ENCODE data around the gene TEX30. TPM values are rescaled to one million over a fixed set of nuclear protein-coding genes. Genes with fewer than 3 reads are reported as not detected.
A peak's percentile ranks its signal among the peaks of the same experiment; 100 is the strongest.

TEX30 gene
- total RNA-seq, 1 donor from 2014 or later = 10.1 TPM

DNA sequence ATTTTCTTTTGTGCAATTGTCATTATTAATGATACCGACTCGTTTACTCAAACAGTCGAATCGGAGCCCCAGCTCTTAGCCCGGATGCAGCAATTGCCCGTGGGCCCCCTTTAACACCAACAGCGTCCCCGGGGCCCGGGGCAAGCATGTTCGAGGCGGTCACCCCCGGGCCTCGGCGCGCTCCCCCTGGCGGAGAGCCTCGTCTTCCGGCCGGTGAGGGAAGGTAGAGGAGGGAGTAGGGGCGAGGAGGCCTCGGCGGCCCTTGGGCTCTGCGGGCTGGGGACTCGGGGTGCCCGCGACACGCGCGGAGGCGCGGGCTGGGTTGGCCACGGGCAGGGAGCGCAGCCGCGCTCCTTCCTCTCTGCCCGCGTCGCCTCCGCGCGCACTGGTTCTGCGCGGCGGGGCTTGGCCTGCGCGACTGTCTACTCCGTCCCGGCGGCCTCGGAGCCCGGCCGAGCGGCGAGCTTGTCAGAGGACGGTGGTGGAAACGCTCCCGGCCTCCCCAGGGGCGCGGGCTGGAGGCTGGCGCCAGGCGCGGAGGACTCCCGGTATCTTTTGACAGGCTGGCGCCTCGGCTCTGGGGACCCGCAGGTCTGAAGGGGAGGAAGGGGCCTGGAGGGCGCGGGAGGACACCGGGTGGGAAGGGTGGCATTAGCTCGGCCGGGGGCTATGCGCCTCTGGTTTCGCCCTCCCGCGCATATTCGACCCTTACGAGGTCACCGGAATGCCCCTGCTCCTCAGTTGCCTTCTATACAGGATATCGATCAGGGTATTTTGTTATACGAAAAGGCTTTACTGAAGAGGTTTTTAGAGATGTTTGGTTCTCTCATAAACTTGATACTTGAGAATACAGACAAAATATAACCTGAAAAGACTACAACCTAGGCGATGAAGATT, 26.8 kb upstream of the TEX30 start:
- H3K4me1 ChIP-seq = peaks cover 6% of the 10 kb centered on the region
- intact Hi-C loops (cut with DNase I) = no loop called here
- peak overlapping the region; percentile 65 to 80 for H3K4me3 ChIP-seq
- DNase-seq (ENCODE audit: extremely low spot score in 2 of 2) = no peak
- no peaks in the 10 kb centered on the region for H3K27me3 ChIP-seq
- H3K36me3 ChIP-seq = no peaks in the 10 kb centered on the region
- H3K27ac ChIP-seq = peak overlapping the region; percentile 78
- TF ChIP-seq, protein P1, sequence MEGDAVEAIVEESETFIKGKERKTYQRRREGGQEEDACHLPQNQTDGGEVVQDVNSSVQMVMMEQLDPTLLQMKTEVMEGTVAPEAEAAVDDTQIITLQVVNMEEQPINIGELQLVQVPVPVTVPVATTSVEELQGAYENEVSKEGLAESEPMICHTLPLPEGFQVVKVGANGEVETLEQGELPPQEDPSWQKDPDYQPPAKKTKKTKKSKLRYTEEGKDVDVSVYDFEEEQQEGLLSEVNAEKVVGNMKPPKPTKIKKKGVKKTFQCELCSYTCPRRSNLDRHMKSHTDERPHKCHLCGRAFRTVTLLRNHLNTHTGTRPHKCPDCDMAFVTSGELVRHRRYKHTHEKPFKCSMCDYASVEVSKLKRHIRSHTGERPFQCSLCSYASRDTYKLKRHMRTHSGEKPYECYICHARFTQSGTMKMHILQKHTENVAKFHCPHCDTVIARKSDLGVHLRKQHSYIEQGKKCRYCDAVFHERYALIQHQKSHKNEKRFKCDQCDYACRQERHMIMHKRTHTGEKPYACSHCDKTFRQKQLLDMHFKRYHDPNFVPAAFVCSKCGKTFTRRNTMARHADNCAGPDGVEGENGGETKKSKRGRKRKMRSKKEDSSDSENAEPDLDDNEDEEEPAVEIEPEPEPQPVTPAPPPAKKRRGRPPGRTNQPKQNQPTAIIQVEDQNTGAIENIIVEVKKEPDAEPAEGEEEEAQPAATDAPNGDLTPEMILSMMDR (IDR thresholded peaks at IDR 0.05) = peak in 2 of 3 experiments; percentile 42 to 52
- TF ChIP-seq POLR2AphosphoS5 (IDR thresholded peaks at IDR 0.05; ENCODE audit: insufficient read depth in 1 of 2, low read depth in 1 of 2) (peak; percentile 7 to 60), POLR2A (IDR thresholded peaks at IDR 0.05) (no peak)
- H3K9me3 ChIP-seq = no peaks in the 10 kb centered on the region

DNA sequence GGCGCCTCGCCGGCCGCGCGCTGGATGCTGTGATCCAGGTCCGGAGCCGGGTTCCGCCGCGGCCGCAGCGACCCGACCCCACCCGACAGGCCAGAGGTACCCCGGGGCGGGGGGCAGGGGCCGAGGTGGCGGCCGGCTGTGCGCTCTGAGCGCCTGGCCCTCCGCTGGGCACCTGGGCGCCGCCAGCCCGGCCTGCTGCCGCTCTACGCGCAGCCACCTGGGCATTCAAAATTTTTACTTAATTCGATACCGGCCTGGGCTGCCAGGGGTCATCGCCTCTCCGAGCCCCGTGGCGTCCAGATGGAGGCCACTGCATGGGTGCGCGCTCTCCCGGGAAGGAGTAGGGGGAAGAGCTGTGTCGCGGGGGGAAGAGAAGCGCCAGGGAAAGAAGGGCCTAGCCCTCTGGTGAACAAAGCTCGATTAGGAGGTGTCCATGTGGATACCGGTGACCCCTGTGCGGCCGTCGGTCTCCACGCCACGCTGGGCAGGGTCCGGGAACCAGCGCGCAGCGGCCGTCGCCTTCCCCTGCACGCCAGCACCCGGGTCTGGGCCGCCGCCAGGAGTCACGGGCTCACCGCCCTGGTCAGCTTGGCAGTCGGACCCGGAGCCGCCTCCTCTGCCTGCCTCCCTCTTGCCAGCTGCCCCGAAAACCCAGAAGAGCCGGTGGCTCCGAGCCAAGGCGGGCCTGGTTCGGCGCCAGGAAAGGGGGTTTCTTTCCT, 26.0 kb upstream of the TEX30 start:
- peak overlapping the region; percentile 78 for H3K27ac ChIP-seq
- H3K4me1 ChIP-seq = peaks cover 6% of the 10 kb centered on the region
- H3K36me3 ChIP-seq = no peaks in the 10 kb centered on the region
- H3K9me3 ChIP-seq = no peaks in the 10 kb centered on the region
- H3K27me3 ChIP-seq = no peaks in the 10 kb centered on the region
- DNase-seq (ENCODE audit: extremely low spot score in 2 of 2) = no peak
- peak overlapping the region; percentile 65 to 80 for H3K4me3 ChIP-seq
- intact Hi-C loops (cut with DNase I) = no loop called here
- TF ChIP-seq, protein P1 (IDR thresholded peaks at IDR 0.05) = no peak
- TF ChIP-seq POLR2AphosphoS5 (IDR thresholded peaks at IDR 0.05; ENCODE audit: insufficient read depth in 1 of 2, low read depth in 1 of 2) = no peak
- no peak for TF ChIP-seq POLR2A (IDR thresholded peaks at IDR 0.05)

DNA sequence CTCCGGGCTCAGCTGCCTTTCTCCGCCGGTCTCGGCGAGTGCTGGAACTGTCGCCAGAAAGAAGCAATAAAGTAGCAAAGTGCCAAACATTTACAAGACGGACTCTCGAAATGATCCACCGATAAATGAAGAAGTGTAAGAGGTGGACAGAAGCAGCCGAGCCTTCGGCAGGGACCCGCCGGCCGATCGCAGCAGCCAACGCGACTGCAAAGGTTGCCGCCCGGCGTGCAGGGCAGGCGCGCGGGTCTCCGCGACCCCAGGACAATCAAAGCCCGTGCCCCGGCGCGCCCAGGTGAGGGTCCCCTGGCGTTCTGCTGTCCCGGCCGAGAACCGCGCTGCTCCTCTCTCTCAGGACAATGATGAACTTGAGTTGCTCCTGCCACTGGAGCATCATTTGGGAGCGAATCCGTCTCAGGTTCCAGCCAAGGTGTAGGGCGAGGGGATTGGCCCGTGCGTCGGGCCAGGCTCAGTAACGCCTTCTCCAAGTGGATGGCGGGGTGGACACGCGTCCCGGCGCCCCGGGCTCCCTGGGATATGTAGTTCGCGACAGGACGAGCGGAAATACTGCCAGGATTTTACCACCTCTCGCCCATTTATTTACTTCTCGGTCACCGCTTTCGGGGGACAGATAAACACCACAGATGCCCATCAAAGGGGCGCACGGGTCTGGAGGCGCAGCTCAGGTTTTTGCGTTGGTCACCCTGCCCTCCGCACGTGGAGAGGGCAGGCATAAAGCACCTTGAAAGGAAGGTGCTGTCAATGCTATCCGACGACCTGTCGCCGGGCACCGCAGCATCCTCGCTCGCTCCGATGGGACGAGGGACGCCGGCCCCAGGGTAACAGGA, 25.2 kb upstream of the TEX30 start, which contains the start of the genes BIVM and POGLUT2:
TSS of gene BIVM (plus strand) at position 539 of the 845 bp plus-strand sequence. CDS start 8,149 bp downstream, outside the sequence.
TSS of gene POGLUT2 (minus strand) at position 396 of the 845 bp plus-strand sequence. CDS start at position 90, 306 bp downstream.
- H3K4me1 ChIP-seq = peaks cover 6% of the 10 kb centered on the region
- H3K9me3 ChIP-seq = no peaks in the 10 kb centered on the region
- no peaks in the 10 kb centered on the region for H3K36me3 ChIP-seq
- TF ChIP-seq POLR2AphosphoS5 (IDR thresholded peaks at IDR 0.05; ENCODE audit: insufficient read depth in 1 of 2, low read depth in 1 of 2) = peak; percentile 63 to 76
- TF ChIP-seq, protein P1 (IDR thresholded peaks at IDR 0.05) = peak in 1 of 3 experiments; percentile 6
- TF ChIP-seq POLR2A (IDR thresholded peaks at IDR 0.05) = no peak
- intact Hi-C loops (cut with DNase I) = no loop called here
- DNase-seq (ENCODE audit: extremely low spot score in 2 of 2) = peak in 1 of 2 donors; percentile 94
- peak within 1 kb of the TSS; percentile 78 for H3K27ac ChIP-seq
- no peaks in the 10 kb centered on the region for H3K27me3 ChIP-seq
- peak within 1 kb of the TSS; percentile 65 to 80 for H3K4me3 ChIP-seq

DNA sequence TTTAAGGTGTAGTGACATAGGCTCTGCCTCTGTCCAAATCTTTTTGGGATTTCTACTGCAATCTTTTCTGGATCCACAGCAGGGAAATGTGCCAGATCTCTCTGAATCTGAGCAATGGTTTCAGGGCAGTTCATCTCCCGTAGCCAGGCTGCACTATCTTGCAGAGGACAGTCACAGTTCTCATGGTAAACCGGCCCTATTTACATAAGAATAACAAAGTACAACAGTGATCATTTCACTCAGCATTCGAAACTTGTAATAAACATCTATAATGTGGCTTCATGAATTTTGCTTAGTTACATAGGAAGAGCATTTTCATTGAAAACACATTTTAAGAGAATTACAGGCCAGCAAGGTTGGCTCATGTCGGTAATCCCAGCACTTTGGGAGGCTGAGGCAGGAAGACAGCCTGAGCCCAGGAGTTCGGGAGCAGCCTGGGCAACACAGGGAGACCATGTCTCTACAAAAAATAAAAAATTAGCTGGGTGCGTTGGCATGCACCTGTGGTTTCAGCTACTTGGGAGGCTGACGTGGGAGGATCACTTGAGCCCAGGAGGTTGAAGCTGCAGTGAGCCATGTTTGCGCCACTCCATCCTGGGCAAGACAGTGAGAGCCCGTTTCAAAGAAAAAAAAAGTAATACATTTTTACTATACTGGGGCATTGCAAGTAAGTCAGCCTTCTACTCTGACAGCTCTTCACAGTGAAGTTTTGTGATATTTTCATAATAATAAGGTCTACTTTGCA, 20.2 kb upstream of the TEX30 start:
- DNase-seq (ENCODE audit: extremely low spot score in 2 of 2) = no peak
- peaks cover 0 to 11% of the 10 kb centered on the region in 2 donors for H3K36me3 ChIP-seq

More for the DNA sequence above, 20.2 kb upstream of the TEX30 start:
- no peak overlapping the region for H3K4me3 ChIP-seq
- no peak overlapping the region for H3K27ac ChIP-seq
- H3K9me3 ChIP-seq = no peaks in the 10 kb centered on the region
- intact Hi-C loops (cut with DNase I) = no loop called here
- peaks cover 6% of the 10 kb centered on the region for H3K4me1 ChIP-seq
- TF ChIP-seq POLR2AphosphoS5 (IDR thresholded peaks at IDR 0.05; ENCODE audit: insufficient read depth in 1 of 2, low read depth in 1 of 2) = no peak
- TF ChIP-seq, protein P1 (IDR thresholded peaks at IDR 0.05) = no peak
- TF ChIP-seq POLR2A (IDR thresholded peaks at IDR 0.05) = no peak
- H3K27me3 ChIP-seq = no peaks in the 10 kb centered on the region

Measured in vagina (tissue), 2 donors.